Activated CD4-positive, alpha-beta T cell treated with anti-CD3 and anti-CD28 coated beads for 36 hours (primary cell): ENCODE results near the gene FCGBP. TPM values are rescaled to one million over a fixed set of nuclear protein-coding genes. Genes with fewer than 3 reads are reported as not detected.

Source experiments
- ATAC-seq: fragments of 200-7000 bp; cut with Tn5 transposase; one replicate; pipeline ENCODE4 v1.10.0; 2021; ENCODE audit warnings: mild to moderate bottlenecking, moderate library complexity
- CTCF ChIA-PET: fragments of 350-600 bp; sonication (Branson Sonifier 250); formaldehyde crosslinking; loops from one replicate; lab custom pipeline; 2021; ENCODE audit warnings: antibody characterized with exemption; lab: Charles Lee
- POLR2A ChIA-PET: fragments of 350-600 bp; sonication (Branson Sonifier 250); formaldehyde crosslinking; loops from one replicate; lab custom pipeline; 2021; ENCODE audit warnings: antibody characterized with exemption, inconsistent platforms; lab: Charles Lee
- DNase-seq: peaks from one replicate; pipeline ENCODE4 v3.0.0-alpha.2; 2020
- H3K27ac Mint-ChIP-seq: one replicate; pipeline ENCODE4 v1.8.0; 2021; ENCODE audit warnings: mixed read lengths
- H3K27me3 Mint-ChIP-seq: one replicate; pipeline ENCODE4 v1.8.0; 2021; ENCODE audit warnings: mixed read lengths
- H3K36me3 Mint-ChIP-seq: one replicate; pipeline ENCODE4 v1.8.0; 2021; ENCODE audit warnings: low read depth, mixed read lengths
- H3K4me1 Mint-ChIP-seq: one replicate; pipeline ENCODE4 v1.8.0; 2021; ENCODE audit warnings: mixed read lengths
- H3K4me3 Mint-ChIP-seq: one replicate; pipeline ENCODE4 v1.8.0; 2021; ENCODE audit warnings: mild to moderate bottlenecking, moderate library complexity, mixed read lengths
- H3K9me3 Mint-ChIP-seq: one replicate; pipeline ENCODE4 v1.8.0; 2021; ENCODE audit warnings: low read depth, mixed read lengths
- intact Hi-C, 2 experiments: fragments of 100-400 bp; cut with DNase I in 1 of 2; cut with micrococcal nuclease in 1 of 2; formaldehyde crosslinking; loops; one replicate each; pipeline versions ENCODE4 v1.14.2 to v1.15.1; 2022 to 2024; cut with DNase I, micrococcal nuclease
- total RNA-seq, 2 experiments: library from RNA; stranded (reverse); gene quantifications; one replicate each; pipeline ENCODE4 v1.2.3, GENCODE V29; 2021

Gene FCGBP
- total RNA-seq, 2 experiments from 2014 or later = 4.9 TPM

- ATAC-seq = no peak
- H3K36me3 Mint-ChIP-seq = peaks cover 5% of the 10 kb centered on the region
- H3K27ac Mint-ChIP-seq = peak overlapping the region; percentile 90
- peaks cover 66% of the 10 kb centered on the region for H3K4me1 Mint-ChIP-seq
- peak overlapping the region; percentile 21 for H3K4me3 Mint-ChIP-seq
- ChIA-PET CTCF (interaction anchor here (0.6 to 2.1 kb wide), 4 partner anchors 11 to 884 kb away, joined by 3 to 12 read pairs (median 4); partner anchors contain the start of genes FBL and PSMC4), POLR2A (interaction anchor here (0.6 kb wide), 1 partner anchor 249 kb away, joined by 3 read pairs; no protein-coding TSS in a partner anchor)
- DNase-seq = no peak
- no peaks in the 10 kb centered on the region for H3K27me3 Mint-ChIP-seq
- H3K9me3 Mint-ChIP-seq = peaks cover 21% of the 10 kb centered on the region
- intact Hi-C loops = no loop called here
Observed at GRCh38 chr19:39936020-39936419, 1.6 kb upstream of the FCGBP start.

GRCh38 chr19:39935364-39935661 lies 879 bp upstream of the FCGBP start:
- ChIA-PET POLR2A (interaction anchor here (0.6 kb wide), 1 partner anchor 249 kb away, joined by 3 read pairs; no protein-coding TSS in a partner anchor), CTCF (interaction anchor here (2.1 kb wide), 1 partner anchor 35 kb away, joined by 12 read pairs; the partner anchor contains the start of gene PSMC4)
- Mint-ChIP-seq H3K4me1 (peaks cover 61% of the 10 kb centered on the region), H3K9me3 (peaks cover 14% of the 10 kb centered on the region), H3K4me3 (no peak overlapping the region), H3K27me3 (no peaks in the 10 kb centered on the region), H3K36me3 (peaks cover 3% of the 10 kb centered on the region), H3K27ac (peak overlapping the region; percentile 90)
- ATAC-seq (no peak), DNase-seq (no peak)
- intact Hi-C loops = no loop called here

GRCh38 chr19:39929750-39930149 lies 4.7 kb downstream of the FCGBP start:
- ChIA-PET POLR2A (no interaction called here), CTCF (interaction anchor here (1.6 kb wide), 2 partner anchors 40 to 41 kb away, joined by 4 to 6 read pairs; partner anchors contain the start of gene PSMC4)
- DNase-seq (no peak), ATAC-seq (no peak)
- Mint-ChIP-seq H3K4me1 (peaks cover 40% of the 10 kb centered on the region), H3K9me3 (no peaks in the 10 kb centered on the region), H3K27ac (no peak overlapping the region), H3K27me3 (no peaks in the 10 kb centered on the region), H3K4me3 (no peak overlapping the region), H3K36me3 (peaks cover 7% of the 10 kb centered on the region)
- intact Hi-C loops = no loop called here

- no peak for DNase-seq
- Mint-ChIP-seq H3K9me3 (no peaks in the 10 kb centered on the region), H3K27ac (peak overlapping the region; percentile 83), H3K4me1 (peaks cover 30% of the 10 kb centered on the region), H3K4me3 (no peak overlapping the region), H3K36me3 (peaks cover 7% of the 10 kb centered on the region), H3K27me3 (no peaks in the 10 kb centered on the region)
- intact Hi-C loops = no loop called here
- ATAC-seq = peak; percentile 44
- ChIA-PET CTCF (interaction anchor here (0.9 to 1.6 kb wide), 2 partner anchors 13 to 42 kb away, joined by 3 to 4 read pairs; no protein-coding TSS in a partner anchor), POLR2A (no interaction called here)
Observed at GRCh38 chr19:39928357-39928725, 6.1 kb downstream of the FCGBP start.

- Mint-ChIP-seq H3K9me3 (no peaks in the 10 kb centered on the region), H3K4me3 (no peak overlapping the region), H3K36me3 (peaks cover 7% of the 10 kb centered on the region), H3K27me3 (no peaks in the 10 kb centered on the region), H3K4me1 (peaks cover 27% of the 10 kb centered on the region), H3K27ac (peak overlapping the region; percentile 83)
- CTCF ChIA-PET = interaction anchor here (0.7 kb wide), 1 partner anchor 1334 kb away, joined by 3 read pairs; no protein-coding TSS in a partner anchor
- ATAC-seq (peak; percentile 26), DNase-seq (no peak)
- intact Hi-C loops = no loop called here
- POLR2A ChIA-PET = no interaction called here
Observed at GRCh38 chr19:39927524-39928356, 6.7 kb downstream of the FCGBP start.

- POLR2A ChIA-PET = no interaction called here
Observed at GRCh38 chr19:39927076-39927475, 7.4 kb downstream of the FCGBP start.

GRCh38 chr19:39926170-39926760 lies 8.2 kb downstream of the FCGBP start:
- intact Hi-C loops = no loop called here
- no peaks in the 10 kb centered on the region for H3K27me3 Mint-ChIP-seq
- POLR2A ChIA-PET = interaction anchor here (0.9 kb wide), 1 partner anchor 44 kb away, joined by 3 read pairs; no protein-coding TSS in a partner anchor
- DNase-seq = no peak
- peaks cover 7% of the 10 kb centered on the region for H3K36me3 Mint-ChIP-seq
- CTCF ChIA-PET = interaction anchor here (1.1 to 2.4 kb wide), 2 partner anchors 42 to 44 kb away, joined by 4 to 8 read pairs; partner anchors contain the start of gene PSMC4
- peak overlapping the region; percentile 58 for H3K27ac Mint-ChIP-seq
- no peaks in the 10 kb centered on the region for H3K9me3 Mint-ChIP-seq
- ATAC-seq = no peak
- H3K4me3 Mint-ChIP-seq = no peak overlapping the region
- peaks cover 24% of the 10 kb centered on the region for H3K4me1 Mint-ChIP-seq

More at GRCh38 chr19:39927076-39927475, 7.4 kb downstream of the FCGBP start:
- H3K27ac Mint-ChIP-seq = peak overlapping the region; percentile 37
- H3K4me3 Mint-ChIP-seq = no peak overlapping the region
- ATAC-seq = no peak
- no peaks in the 10 kb centered on the region for H3K9me3 Mint-ChIP-seq
- peaks cover 24% of the 10 kb centered on the region for H3K4me1 Mint-ChIP-seq
- no peaks in the 10 kb centered on the region for H3K27me3 Mint-ChIP-seq
- CTCF ChIA-PET = interaction anchor here (0.7 kb wide), 1 partner anchor 1333 kb away, joined by 3 read pairs; no protein-coding TSS in a partner anchor
- intact Hi-C loops = no loop called here
- DNase-seq = no peak
- H3K36me3 Mint-ChIP-seq = peaks cover 7% of the 10 kb centered on the region

GRCh38 chr19:39924952-39925351 lies 9.5 kb downstream of the FCGBP start:
- ChIA-PET POLR2A (no interaction called here), CTCF (interaction anchor here (1.0 to 2.4 kb wide), 2 partner anchors 46 to 54 kb away, joined by 3 to 8 read pairs; partner anchors contain the start of gene PSMC4)
- no peak overlapping the region for H3K27ac Mint-ChIP-seq
- intact Hi-C loops = no loop called here
- no peak overlapping the region for H3K4me3 Mint-ChIP-seq
- ATAC-seq (no peak), DNase-seq (no peak)
- no peaks in the 10 kb centered on the region for H3K9me3 Mint-ChIP-seq
- H3K27me3 Mint-ChIP-seq = no peaks in the 10 kb centered on the region
- H3K4me1 Mint-ChIP-seq = peaks cover 21% of the 10 kb centered on the region
- H3K36me3 Mint-ChIP-seq = peaks cover 7% of the 10 kb centered on the region

GRCh38 chr19:39924389-39924788 lies 10.0 kb downstream of the FCGBP start:
- Mint-ChIP-seq H3K27ac (no peak overlapping the region), H3K9me3 (no peaks in the 10 kb centered on the region), H3K27me3 (no peaks in the 10 kb centered on the region), H3K4me1 (peaks cover 16% of the 10 kb centered on the region), H3K4me3 (no peak overlapping the region), H3K36me3 (peaks cover 9% of the 10 kb centered on the region)
- CTCF ChIA-PET = interaction anchor here (2.4 kb wide), 1 partner anchor 46 kb away, joined by 8 read pairs; the partner anchor contains the start of gene PSMC4
- no peak for DNase-seq
- POLR2A ChIA-PET = no interaction called here
- intact Hi-C loops = no loop called here
- ATAC-seq = no peak

- Mint-ChIP-seq H3K36me3 (peaks cover 10% of the 10 kb centered on the region), H3K27me3 (no peaks in the 10 kb centered on the region), H3K9me3 (no peaks in the 10 kb centered on the region), H3K4me3 (no peak overlapping the region), H3K4me1 (peaks cover 16% of the 10 kb centered on the region), H3K27ac (no peak overlapping the region)
- ChIA-PET POLR2A (no interaction called here), CTCF (no interaction called here)
- intact Hi-C loops = no loop called here
- no peak for DNase-seq
- ATAC-seq = no peak
Observed at GRCh38 chr19:39923862-39924261, 10.6 kb downstream of the FCGBP start.

- H3K27ac Mint-ChIP-seq = no peak overlapping the region
- H3K4me3 Mint-ChIP-seq = no peak overlapping the region
- ChIA-PET CTCF (interaction anchor here (2.2 kb wide), 1 partner anchor 51 kb away, joined by 7 read pairs; the partner anchor contains the start of gene PSMC4), POLR2A (no interaction called here)
- DNase-seq (no peak), ATAC-seq (no peak)
- peaks cover 5% of the 10 kb centered on the region for H3K36me3 Mint-ChIP-seq
- intact Hi-C loops = no loop called here
- H3K27me3 Mint-ChIP-seq = no peaks in the 10 kb centered on the region
- no peaks in the 10 kb centered on the region for H3K9me3 Mint-ChIP-seq
- peaks cover 4% of the 10 kb centered on the region for H3K4me1 Mint-ChIP-seq
Observed at GRCh38 chr19:39919976-39920375, 14.5 kb downstream of the FCGBP start.
